ENCODE measurements around the gene GLI3. TPM values are rescaled to one million over a fixed set of nuclear protein-coding genes. Genes with fewer than 3 reads are reported as not detected.

GLI3 gene
- total RNA-seq, 1 experiment from 2014 or later, result 45.0 TPM

GRCh38 chr7:42083284-42083683 lies 153.7 kb downstream of the GLI3 start:
- peaks cover 23% of the 10 kb centered on the region for H3K27me3 Mint-ChIP-seq (ENCODE audit: low read depth)
- no peak overlapping the region for H2BK12ac ChIP-seq (ENCODE audit: insufficient read length, low read depth, low read length)
- WGBS (ENCODE audit: extremely low coverage, insufficient read length, low lambda C conversion rate), result no CpG with 5 or more reads among the region's 1 CpG
- TF ChIP-seq CTCF (conservative IDR thresholded peaks at IDR 0.05), result no peak
- no peak overlapping the region for H3K27ac ChIP-seq (ENCODE audit: insufficient read length, low read depth, low read length)
- peaks cover 2% of the 10 kb centered on the region for H4K20me1 ChIP-seq (ENCODE audit: control insufficient read depth, insufficient read depth, insufficient read length)
- H3K27ac Mint-ChIP-seq, result no peak overlapping the region
- no peak overlapping the region for H4K5ac ChIP-seq (ENCODE audit: insufficient read length, low read depth, low read length)
- H4K91ac ChIP-seq (ENCODE audit: insufficient read length, low read depth, low read length), result no peak overlapping the region
- H3K79me1 ChIP-seq (ENCODE audit: insufficient read depth, low read depth, low read length, poor library complexity, severe bottlenecking), result peaks cover 2% of the 10 kb centered on the region
- no peaks in the 10 kb centered on the region for H3K4me1 ChIP-seq (ENCODE audit: insufficient read depth, low read length)
- no peak for DNase-seq
- H3K4me1 Mint-ChIP-seq, result peaks cover 18 to 29% of the 10 kb centered on the region in 2 experiments
- no peak overlapping the region for H2BK120ac ChIP-seq (ENCODE audit: low read depth, low read length, poor library complexity, severe bottlenecking)
- H3K9me3 ChIP-seq (ENCODE audit: control insufficient read depth, low read depth, low read length), result no peaks in the 10 kb centered on the region
- no peak overlapping the region for H2BK5ac ChIP-seq (ENCODE audit: insufficient read length, low read length)
- H3K4me3 Mint-ChIP-seq, result no peak overlapping the region
- no peak overlapping the region for H2AK5ac ChIP-seq (ENCODE audit: insufficient read length, low read length)
- no peak overlapping the region for H3K4me2 ChIP-seq (ENCODE audit: insufficient read depth, insufficient read length, low read length)
- H4K8ac ChIP-seq (replicated peaks; ENCODE audit: insufficient read length, low read depth, low read length), result no peak overlapping the region
- no peak overlapping the region for H3K18ac ChIP-seq (ENCODE audit: insufficient read length, low read depth, low read length)
- H3K56ac ChIP-seq (ENCODE audit: insufficient read length, low read depth, low read length), result no peak overlapping the region
- no peak overlapping the region for H3K4ac ChIP-seq (ENCODE audit: low read depth, low read length)
- H3K9ac ChIP-seq (ENCODE audit: extremely low read depth, insufficient read length, low read length), result no peak overlapping the region
- H3K27me3 ChIP-seq (ENCODE audit: insufficient read depth, low read length), result peaks cover 12% of the 10 kb centered on the region
- no peak overlapping the region for H2BK20ac ChIP-seq (ENCODE audit: low read depth, low read length, poor library complexity, severe bottlenecking)
- H2BK15ac ChIP-seq (ENCODE audit: low read depth, low read length), result no peak overlapping the region
- H3K79me2 ChIP-seq (ENCODE audit: insufficient read depth, low read length), result no peaks in the 10 kb centered on the region
- H3K36me3 Mint-ChIP-seq (ENCODE audit: insufficient read depth in 1 of 3, low read depth in 3 of 3), result no peaks in the 10 kb centered on the region; a peak in 1 of 7 replicates
- no peak overlapping the region for H2AFZ ChIP-seq (ENCODE audit: low read length)
- no peak overlapping the region for H3K23ac ChIP-seq (ENCODE audit: insufficient read length, low read depth, low read length)
- H3K14ac ChIP-seq (ENCODE audit: insufficient read depth, low read length), result no peak overlapping the region
- no peaks in the 10 kb centered on the region for H3K23me2 ChIP-seq (ENCODE audit: insufficient read length, low read depth, low read length, poor library complexity, severe bottlenecking)
- H3T11ph ChIP-seq (ENCODE audit: low read length), result no peak overlapping the region
- no peaks in the 10 kb centered on the region; a peak in 1 of 5 replicates for H3K9me3 Mint-ChIP-seq
